Measurements from ENCODE around the gene MS4A18. TPM values are rescaled to one million over a fixed set of nuclear protein-coding genes. Genes with fewer than 3 reads are reported as not detected.

MS4A18 gene
- total and polyA plus RNA-seq, 4 donors: not detected

- Histone ChIP-seq H3K27ac (ENCODE audit: low read depth in 1 of 2, low read length in 2 of 2) (no peak overlapping the region), H3K27me3 (ENCODE audit: control insufficient read depth in 4 of 4, insufficient read depth in 4 of 4, low read length in 3 of 4) (peaks cover 0 to 3% (median 0%) of the 10 kb centered on the region in 4 donors), H3K9me3 (ENCODE audit: control insufficient read depth in 4 of 4, low read length in 3 of 4) (no peaks in the 10 kb centered on the region), H3K4me3 (ENCODE audit: low read depth in 1 of 3, low read length in 3 of 3) (no peak overlapping the region), H3K4me1 (ENCODE audit: control insufficient read depth in 4 of 4, insufficient read depth in 4 of 4, low read length in 3 of 4) (peaks cover 0 to 10% (median 5%) of the 10 kb centered on the region in 4 donors), H3K36me3 (ENCODE audit: control insufficient read depth in 4 of 4, insufficient read depth in 3 of 4, low read depth in 1 of 4, low read length in 3 of 4) (no peaks in the 10 kb centered on the region), H3K9ac (ENCODE audit: low read depth in 1 of 2, low read length in 2 of 2) (no peak overlapping the region)
- no peak for TF ChIP-seq CTCF (IDR thresholded peaks at IDR 0.05; ENCODE audit: low read depth, low read length, missing input control)
- TF ChIP-seq FOXA2 (IDR thresholded peaks at IDR 0.05): no peak
- TF ChIP-seq HNF4A (conservative IDR thresholded peaks at IDR 0.05): no peak
- TF ChIP-seq YY1 (IDR thresholded peaks at IDR 0.05): no peak
- no peak for TF ChIP-seq HNF4G (IDR thresholded peaks at IDR 0.05)
- TF ChIP-seq MAX (IDR thresholded peaks at IDR 0.05): no peak
- TF ChIP-seq SP1 (IDR thresholded peaks at IDR 0.05): no peak
- no peak for TF ChIP-seq REST (IDR thresholded peaks at IDR 0.05)
- no peak for TF ChIP-seq ZBTB33 (IDR thresholded peaks at IDR 0.05)
- no peak for TF ChIP-seq GABPA (IDR thresholded peaks at IDR 0.05 in 1 of 2, conservative IDR thresholded peaks at IDR 0.05 in 1 of 2)
- DNase-seq (ENCODE audit: low spot score): no peak
- 89% methylated on average over 12 of the region's 12 CpGs for WGBS
These were observed 21.1 kb upstream of the MS4A18 start for GRCh38 chr11:60703374-60703773.

- Histone ChIP-seq H3K4me3 (ENCODE audit: low read depth in 1 of 3, low read length in 3 of 3) (no peak overlapping the region), H3K27ac (ENCODE audit: low read depth in 1 of 2, low read length in 2 of 2) (no peak overlapping the region), H3K27me3 (ENCODE audit: control insufficient read depth in 4 of 4, insufficient read depth in 4 of 4, low read length in 3 of 4) (peaks cover 0 to 3% (median 0%) of the 10 kb centered on the region in 4 donors), H3K36me3 (ENCODE audit: control insufficient read depth in 4 of 4, insufficient read depth in 3 of 4, low read depth in 1 of 4, low read length in 3 of 4) (no peaks in the 10 kb centered on the region), H3K4me1 (ENCODE audit: control insufficient read depth in 4 of 4, insufficient read depth in 4 of 4, low read length in 3 of 4) (no peaks in the 10 kb centered on the region), H3K9me3 (ENCODE audit: control insufficient read depth in 4 of 4, low read length in 3 of 4) (no peaks in the 10 kb centered on the region), H3K9ac (ENCODE audit: low read depth in 1 of 2, low read length in 2 of 2) (no peak overlapping the region)
- WGBS: 87% methylated on average over 5 of the region's 5 CpGs
- TF ChIP-seq JUND (IDR thresholded peaks at IDR 0.05): no peak
- no peak for TF ChIP-seq MAX (IDR thresholded peaks at IDR 0.05)
- TF ChIP-seq NR2F2 (IDR thresholded peaks at IDR 0.05): no peak
- no peak for TF ChIP-seq REST (IDR thresholded peaks at IDR 0.05)
- no peak for TF ChIP-seq RXRA (IDR thresholded peaks at IDR 0.05)
- no peak for TF ChIP-seq ZBTB33 (IDR thresholded peaks at IDR 0.05)
- TF ChIP-seq GABPA (IDR thresholded peaks at IDR 0.05 in 1 of 2, conservative IDR thresholded peaks at IDR 0.05 in 1 of 2): no peak
- no peak for TF ChIP-seq HNF4G (IDR thresholded peaks at IDR 0.05)
- no peak for TF ChIP-seq CTCF (IDR thresholded peaks at IDR 0.05; ENCODE audit: low read depth, low read length, missing input control)
- no peak for TF ChIP-seq EGR1 (IDR thresholded peaks at IDR 0.05; ENCODE audit: low read depth in 2 of 2)
- no peak for DNase-seq (ENCODE audit: low spot score)
These were observed 18.6 kb upstream of the MS4A18 start for GRCh38 chr11:60705895-60706294.
